Measurements from ENCODE around the gene PGBD1. TPM values are rescaled to one million over a fixed set of nuclear protein-coding genes. Genes with fewer than 3 reads are reported as not detected.
A peak's percentile ranks its signal among the peaks of the same experiment; 100 is the strongest.

Gene PGBD1
- total and polyA plus RNA-seq, 2 donors (not counting 3 experiments of a cell fraction or from before 2014, with no cell fraction given) = 4.2 to 9.6 TPM

DNA sequence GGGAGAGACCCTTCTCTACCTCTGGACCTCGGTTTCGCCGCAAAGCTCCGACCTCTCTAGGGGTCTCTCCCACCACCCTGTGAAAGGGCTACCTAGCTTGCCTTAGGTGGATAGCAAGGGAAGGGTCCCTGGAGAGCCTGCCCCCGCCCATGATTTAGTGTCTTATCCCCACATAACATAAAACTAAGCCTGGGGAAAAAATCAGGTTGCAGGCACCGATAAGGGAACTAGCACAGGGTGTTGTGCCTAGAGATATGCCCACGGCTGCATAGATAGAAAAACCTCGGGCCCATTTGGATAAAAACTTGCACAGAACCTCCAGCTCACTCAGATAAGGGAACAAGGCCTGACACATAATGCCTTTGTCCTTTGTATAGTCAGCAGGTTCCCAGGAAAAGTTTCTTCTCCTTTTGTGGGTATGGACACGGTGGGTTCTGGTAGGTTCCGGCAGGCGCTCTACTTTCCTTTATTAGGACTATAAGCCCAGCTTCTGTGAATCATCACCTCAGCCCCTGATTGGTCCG, 53.7 kb downstream of the PGBD1 start:
- TSS peak; percentile 72 for BruUV-seq (replicated peaks)
- peak overlapping the region; percentile 78 for H2AFZ ChIP-seq (ENCODE audit: low read depth, low read length)
- H3K4me2 ChIP-seq (ENCODE audit: insufficient read depth, low read length) = peak overlapping the region; percentile 88
- no peak for TF ChIP-seq GATA2 (IDR thresholded peaks at IDR 0.05; ENCODE audit: insufficient read depth, insufficient read length, low read depth, low read length)
- TF ChIP-seq JUN (IDR thresholded peaks at IDR 0.05; ENCODE audit: borderline replicate concordance, insufficient read depth, insufficient read length, low read depth) = no peak
- no peaks in the 10 kb centered on the region for H3K9me3 ChIP-seq (replicated peaks; ENCODE audit: control insufficient read depth, insufficient read depth, low read length)
- peak overlapping the region; percentile 96 for H3K27ac ChIP-seq (ENCODE audit: insufficient read depth, low read depth, low read length)
- DNase-seq (ENCODE audit: low read depth, low spot score) = no peak
- peak overlapping the region in 2 of 3 experiments; percentile 19 to 79 for H3K4me3 ChIP-seq (replicated peaks in 1 of 3; ENCODE audit: insufficient read depth in 1 of 3, low read depth in 1 of 3, low read length in 3 of 3)
- no peaks in the 10 kb centered on the region for H3K27me3 ChIP-seq (ENCODE audit: control insufficient read depth in 2 of 2, insufficient read depth in 2 of 2, low read length in 2 of 2)
- H3K9ac ChIP-seq (replicated peaks; ENCODE audit: extremely low read depth, insufficient read depth, low read length) = peak overlapping the region; percentile 96
- H4K20me1 ChIP-seq (replicated peaks; ENCODE audit: control insufficient read depth, extremely low read depth, insufficient read depth, low read length) = no peaks in the 10 kb centered on the region
- no peaks in the 10 kb centered on the region for H3K36me3 ChIP-seq (ENCODE audit: control insufficient read depth in 2 of 2, extremely low read depth in 1 of 2, insufficient read depth in 2 of 2, low read length in 2 of 2)
- ChIA-PET POLR2A (interaction anchor here (0.5 to 2.0 kb wide), 13 partner anchors 13 to 527 kb away, joined by 3 to 15 read pairs (median 3); partner anchors contain the start of genes PGBD1, ZKSCAN4, ZKSCAN8 and ZSCAN26), CTCF (interaction anchor here (1.1 to 4.8 kb wide), 6 partner anchors 18 to 192 kb away, joined by 3 to 33 read pairs (median 4); no protein-coding TSS in a partner anchor)
- no peaks in the 10 kb centered on the region for H3K9me1 ChIP-seq (replicated peaks; ENCODE audit: control insufficient read depth, extremely low read depth, insufficient read depth, low read length)
- peaks cover 15% of the 10 kb centered on the region for H3K4me1 ChIP-seq (ENCODE audit: control insufficient read depth, extremely low read depth, insufficient read depth, low read length)
- intact Hi-C loops (cut with micrococcal nuclease) (loop anchor here (1.0 to 5.0 kb wide), 6 partner anchors 53 to 1292 kb away; partner anchors contain the start of genes PGBD1, ZNF165 and ZSCAN9), dilution Hi-C loops (cut with MboI; ENCODE audit: extremely low pct_ligation_motif_present, low sequenced_read_pairs) (no loop called here)
- H3K79me2 ChIP-seq (ENCODE audit: control insufficient read depth, insufficient read depth, low read length) = no peaks in the 10 kb centered on the region
- no peak for FAIRE-seq

DNA sequence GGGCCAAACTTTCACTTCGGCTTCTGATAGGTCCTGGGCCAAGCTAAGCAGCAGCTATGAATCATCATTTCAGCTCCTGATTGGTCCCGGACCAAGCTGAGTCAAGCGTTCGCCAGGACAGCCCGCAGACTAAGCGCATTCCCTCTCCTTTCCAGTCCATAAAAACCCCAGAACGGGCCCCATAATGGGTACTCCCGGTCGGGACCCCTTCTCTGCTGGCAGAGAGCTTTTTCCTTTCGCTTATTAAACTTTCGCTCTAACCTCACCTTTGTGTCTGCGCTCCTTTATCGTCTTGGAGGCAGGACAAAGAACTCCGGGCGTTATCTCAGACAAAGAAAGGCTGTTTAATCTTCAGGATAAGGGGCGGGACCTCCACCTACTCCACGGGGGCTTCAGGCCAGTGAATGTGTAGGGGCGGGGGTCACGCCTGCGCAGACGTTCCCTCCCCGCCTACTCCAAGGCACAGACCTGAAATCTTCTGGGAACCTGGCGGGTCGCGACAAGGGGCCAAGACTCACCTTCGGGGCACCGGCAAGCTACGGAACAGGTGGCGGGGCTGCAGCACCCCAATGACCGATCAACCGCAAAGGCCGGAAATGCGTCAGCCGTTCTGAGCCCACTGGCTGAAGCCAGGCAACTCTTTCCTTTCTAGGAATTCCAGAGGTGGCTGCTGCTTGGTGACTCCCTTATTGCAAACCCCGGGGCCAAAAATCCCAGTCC, 54.4 kb downstream of the PGBD1 start, which contains the start of gene ZSCAN31:
Gene ZSCAN31 (minus strand): TSS at position 585 of the 720 bp plus-strand sequence. CDS start 6,465 bp downstream, outside the sequence.
- H3K9me1 ChIP-seq (replicated peaks; ENCODE audit: control insufficient read depth, extremely low read depth, insufficient read depth, low read length) = no peaks in the 10 kb centered on the region
- peak within 1 kb of the TSS; percentile 70 to 79 (median 73) for H3K4me3 ChIP-seq (replicated peaks in 1 of 3; ENCODE audit: insufficient read depth in 1 of 3, low read depth in 1 of 3, low read length in 3 of 3)
- no peaks in the 10 kb centered on the region for H4K20me1 ChIP-seq (replicated peaks; ENCODE audit: control insufficient read depth, extremely low read depth, insufficient read depth, low read length)
- no peaks in the 10 kb centered on the region for H3K36me3 ChIP-seq (ENCODE audit: control insufficient read depth in 2 of 2, extremely low read depth in 1 of 2, insufficient read depth in 2 of 2, low read length in 2 of 2)
- intact Hi-C loops (cut with micrococcal nuclease) (loop anchor here (1.0 to 5.0 kb wide), 10 partner anchors 14 to 1292 kb away; partner anchors contain the start of genes PGBD1, ZKSCAN3, ZNF165 and ZSCAN26), dilution Hi-C loops (cut with MboI; ENCODE audit: extremely low pct_ligation_motif_present, low sequenced_read_pairs) (no loop called here)
- TSS peak; percentile 87 for BruUV-seq (replicated peaks)
- peak within 1 kb of the TSS; percentile 96 for H3K27ac ChIP-seq (ENCODE audit: insufficient read depth, low read depth, low read length)
- peak; percentile 97 for FAIRE-seq
- H3K9me3 ChIP-seq (replicated peaks; ENCODE audit: control insufficient read depth, insufficient read depth, low read length) = no peaks in the 10 kb centered on the region
- TF ChIP-seq MYC (IDR thresholded peaks at IDR 0.05; ENCODE audit: low read depth, low read length) (no peak), GATA2 (IDR thresholded peaks at IDR 0.05; ENCODE audit: insufficient read depth, insufficient read length, low read depth, low read length) (no peak), EZH2 (IDR thresholded peaks at IDR 0.05; ENCODE audit: borderline replicate concordance, low read depth, low read length, severe bottlenecking) (no peak), JUN (IDR thresholded peaks at IDR 0.05; ENCODE audit: borderline replicate concordance, insufficient read depth, insufficient read length, low read depth) (peak; percentile 80), POLR2A (IDR thresholded peaks at IDR 0.05; ENCODE audit: low read depth, low read length) (peak; percentile 94), FOS (IDR thresholded peaks at IDR 0.05; ENCODE audit: borderline replicate concordance, insufficient read depth, low read length) (peak; percentile 91), POLR2AphosphoS5 (IDR thresholded peaks at IDR 0.05; ENCODE audit: insufficient read depth, low read depth, low read length) (peak; percentile 57)
- TF ChIP-seq, protein P1, sequence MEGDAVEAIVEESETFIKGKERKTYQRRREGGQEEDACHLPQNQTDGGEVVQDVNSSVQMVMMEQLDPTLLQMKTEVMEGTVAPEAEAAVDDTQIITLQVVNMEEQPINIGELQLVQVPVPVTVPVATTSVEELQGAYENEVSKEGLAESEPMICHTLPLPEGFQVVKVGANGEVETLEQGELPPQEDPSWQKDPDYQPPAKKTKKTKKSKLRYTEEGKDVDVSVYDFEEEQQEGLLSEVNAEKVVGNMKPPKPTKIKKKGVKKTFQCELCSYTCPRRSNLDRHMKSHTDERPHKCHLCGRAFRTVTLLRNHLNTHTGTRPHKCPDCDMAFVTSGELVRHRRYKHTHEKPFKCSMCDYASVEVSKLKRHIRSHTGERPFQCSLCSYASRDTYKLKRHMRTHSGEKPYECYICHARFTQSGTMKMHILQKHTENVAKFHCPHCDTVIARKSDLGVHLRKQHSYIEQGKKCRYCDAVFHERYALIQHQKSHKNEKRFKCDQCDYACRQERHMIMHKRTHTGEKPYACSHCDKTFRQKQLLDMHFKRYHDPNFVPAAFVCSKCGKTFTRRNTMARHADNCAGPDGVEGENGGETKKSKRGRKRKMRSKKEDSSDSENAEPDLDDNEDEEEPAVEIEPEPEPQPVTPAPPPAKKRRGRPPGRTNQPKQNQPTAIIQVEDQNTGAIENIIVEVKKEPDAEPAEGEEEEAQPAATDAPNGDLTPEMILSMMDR (IDR thresholded peaks at IDR 0.05; ENCODE audit: extremely low read depth in 1 of 2, insufficient read depth in 1 of 2, low read depth in 1 of 2, low read length in 2 of 2) = no peak
- TF ChIP-seq, protein P2, sequence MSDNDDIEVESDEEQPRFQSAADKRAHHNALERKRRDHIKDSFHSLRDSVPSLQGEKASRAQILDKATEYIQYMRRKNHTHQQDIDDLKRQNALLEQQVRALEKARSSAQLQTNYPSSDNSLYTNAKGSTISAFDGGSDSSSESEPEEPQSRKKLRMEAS (IDR thresholded peaks at IDR 0.05; ENCODE audit: insufficient read depth, insufficient read length) = no peak
- H3K4me1 ChIP-seq (ENCODE audit: control insufficient read depth, extremely low read depth, insufficient read depth, low read length) = peaks cover 15% of the 10 kb centered on the region
- ChIA-PET CTCF (interaction anchor here (1.1 to 4.8 kb wide), 8 partner anchors 10 to 193 kb away, joined by 3 to 33 read pairs (median 4); no protein-coding TSS in a partner anchor), POLR2A (interaction anchor here (0.5 to 2.0 kb wide), 14 partner anchors 12 to 528 kb away, joined by 3 to 15 read pairs (median 4); partner anchors contain the start of genes PGBD1, ZKSCAN4, ZKSCAN8 and ZSCAN26)
- H2AFZ ChIP-seq (ENCODE audit: low read depth, low read length) = peak within 1 kb of the TSS; percentile 81
- no peaks in the 10 kb centered on the region for H3K79me2 ChIP-seq (ENCODE audit: control insufficient read depth, insufficient read depth, low read length)
- H3K9ac ChIP-seq (replicated peaks; ENCODE audit: extremely low read depth, insufficient read depth, low read length) = peak within 1 kb of the TSS; percentile 96
- DNase-seq (ENCODE audit: low read depth, low spot score) = peak; percentile 98
- no peaks in the 10 kb centered on the region for H3K27me3 ChIP-seq (ENCODE audit: control insufficient read depth in 2 of 2, insufficient read depth in 2 of 2, low read length in 2 of 2)
- H3K4me2 ChIP-seq (ENCODE audit: insufficient read depth, low read length) = peak within 1 kb of the TSS; percentile 88
